Prostate gland (tissue), 2 donors: ENCODE data around the gene ALK.

Experiments used
- POLR2A ChIP-seq: fragments of 450-650 bp; IDR thresholded peaks from one replicate; pipeline ENCODE4 v1.6.1; 2016; ENCODE audit warnings: antibody characterized with exemption, mild to moderate bottlenecking
- POLR2AphosphoS5 ChIP-seq: sonication (generic); formaldehyde crosslinking; IDR thresholded peaks from one replicate; pipeline ENCODE4 v1.6.1; 2017; ENCODE audit warnings: antibody characterized with exemption
- TF ChIP-seq, protein P1 (sequence below), 4 experiments: fragments of 200-600 bp in 2 of 4; fragments of 450-650 bp in 2 of 4; sonication (generic) in 2 of 4; IDR thresholded peaks; 1 replicate in 3 of 4; 2 replicates in 1 of 4; pipeline ENCODE4 v1.5.1; 2016 to 2019; ENCODE audit warnings: antibody characterized with exemption in 4 of 4, mild to moderate bottlenecking in 2 of 4, moderate library complexity in 2 of 4

DNA sequence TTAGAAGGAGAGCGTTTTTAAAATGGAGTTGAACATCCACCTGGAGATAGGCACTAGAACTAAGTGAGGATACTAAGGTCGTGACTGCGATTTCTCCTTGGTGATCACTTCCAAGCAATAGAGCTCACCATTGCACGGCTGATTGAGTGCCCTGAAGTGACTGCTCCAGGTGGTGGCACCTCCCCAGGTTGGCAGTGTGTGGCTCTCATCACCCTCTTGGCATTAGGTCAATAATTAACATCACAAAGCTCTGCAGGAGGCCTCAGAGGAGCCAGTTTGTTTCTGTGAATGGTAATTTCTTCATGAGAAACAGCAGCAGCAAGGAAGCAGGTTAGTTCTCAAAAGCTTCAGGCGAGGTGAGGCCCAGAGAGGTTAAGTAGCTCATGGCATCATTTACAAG is 546.6 kb downstream of the ALK start:
- TF ChIP-seq, protein P1, sequence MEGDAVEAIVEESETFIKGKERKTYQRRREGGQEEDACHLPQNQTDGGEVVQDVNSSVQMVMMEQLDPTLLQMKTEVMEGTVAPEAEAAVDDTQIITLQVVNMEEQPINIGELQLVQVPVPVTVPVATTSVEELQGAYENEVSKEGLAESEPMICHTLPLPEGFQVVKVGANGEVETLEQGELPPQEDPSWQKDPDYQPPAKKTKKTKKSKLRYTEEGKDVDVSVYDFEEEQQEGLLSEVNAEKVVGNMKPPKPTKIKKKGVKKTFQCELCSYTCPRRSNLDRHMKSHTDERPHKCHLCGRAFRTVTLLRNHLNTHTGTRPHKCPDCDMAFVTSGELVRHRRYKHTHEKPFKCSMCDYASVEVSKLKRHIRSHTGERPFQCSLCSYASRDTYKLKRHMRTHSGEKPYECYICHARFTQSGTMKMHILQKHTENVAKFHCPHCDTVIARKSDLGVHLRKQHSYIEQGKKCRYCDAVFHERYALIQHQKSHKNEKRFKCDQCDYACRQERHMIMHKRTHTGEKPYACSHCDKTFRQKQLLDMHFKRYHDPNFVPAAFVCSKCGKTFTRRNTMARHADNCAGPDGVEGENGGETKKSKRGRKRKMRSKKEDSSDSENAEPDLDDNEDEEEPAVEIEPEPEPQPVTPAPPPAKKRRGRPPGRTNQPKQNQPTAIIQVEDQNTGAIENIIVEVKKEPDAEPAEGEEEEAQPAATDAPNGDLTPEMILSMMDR (IDR thresholded peaks at IDR 0.05): no peak
- TF ChIP-seq POLR2A: no peak
- TF ChIP-seq POLR2AphosphoS5: no peak
